ENCODE measurements around the gene MAPT. TPM values are rescaled to one million over a fixed set of nuclear protein-coding genes. Genes with fewer than 3 reads are reported as not detected.
"Not testable (repeated sequence)": the region's sequence is repeated elsewhere in the genome, so short reads cannot be mapped to it uniquely, and the experiment has no call there.

MAPT gene
- total and polyA plus RNA-seq, 2 experiments from 2014 or later: 0.37 to 0.71 TPM

GRCh38 chr17:45935710-45936509 lies 41.6 kb downstream of the MAPT start:
- no peak overlapping the region for H2AFZ ChIP-seq
- H3K9me3 ChIP-seq (ENCODE audit: low read depth): no peaks in the 10 kb centered on the region
- WGBS (ENCODE audit: low lambda C conversion rate, missing lambda C conversion rate): 87% methylated on average over 10 of the region's 10 CpGs

GRCh38 chr17:45936610-45937009 lies 42.3 kb downstream of the MAPT start:
- Histone ChIP-seq H3K27ac (no peak overlapping the region), H4K20me1 (ENCODE audit: insufficient read depth, poor library complexity, severe bottlenecking) (no peaks in the 10 kb centered on the region), H3K4me1 (ENCODE audit: insufficient read depth) (no peaks in the 10 kb centered on the region), H3K9me3 (ENCODE audit: low read depth) (no peaks in the 10 kb centered on the region), H2AFZ (no peak overlapping the region), H3K9me2 (replicated peaks; ENCODE audit: insufficient read depth) (no peaks in the 10 kb centered on the region), H3K4me3 (no peak overlapping the region), H3K36me3 (replicated peaks; ENCODE audit: insufficient read depth, low read depth) (no peaks in the 10 kb centered on the region), H3K4me2 (no peak overlapping the region), H3K27me3 (peaks cover 17% of the 10 kb centered on the region), H3K79me2 (no peaks in the 10 kb centered on the region)
- TF ChIP-seq CTCF (IDR thresholded peaks at IDR 0.05; ENCODE audit: poor library complexity): no peak
- TF ChIP-seq EZH2 (IDR thresholded peaks at IDR 0.05; ENCODE audit: borderline replicate concordance): no peak
- no peak for TF ChIP-seq EZH2phosphoT487 (IDR thresholded peaks at IDR 0.05; ENCODE audit: low read depth, severe bottlenecking, unreplicated experiment)
- no peak for DNase-seq (ENCODE audit: low spot score)
- 79% methylated on average over 4 of the region's 4 CpGs for WGBS (ENCODE audit: low lambda C conversion rate, missing lambda C conversion rate)

More at GRCh38 chr17:45935710-45936509, 41.6 kb downstream of the MAPT start:
- H3K4me1 ChIP-seq (ENCODE audit: insufficient read depth): no peaks in the 10 kb centered on the region
- H3K4me3 ChIP-seq: no peak overlapping the region
- H3K27me3 ChIP-seq: peaks cover 17% of the 10 kb centered on the region
- TF ChIP-seq CTCF (IDR thresholded peaks at IDR 0.05; ENCODE audit: poor library complexity) (no peak), EZH2 (IDR thresholded peaks at IDR 0.05; ENCODE audit: borderline replicate concordance) (no peak), EZH2phosphoT487 (IDR thresholded peaks at IDR 0.05; ENCODE audit: low read depth, severe bottlenecking, unreplicated experiment) (no peak)
- no peaks in the 10 kb centered on the region for H4K20me1 ChIP-seq (ENCODE audit: insufficient read depth, poor library complexity, severe bottlenecking)
- H3K4me2 ChIP-seq: no peak overlapping the region
- no peak for DNase-seq (ENCODE audit: low spot score)
- no peaks in the 10 kb centered on the region for H3K9me2 ChIP-seq (replicated peaks; ENCODE audit: insufficient read depth)
- no peak overlapping the region for H3K27ac ChIP-seq
- no peaks in the 10 kb centered on the region for H3K79me2 ChIP-seq
- H3K36me3 ChIP-seq (replicated peaks; ENCODE audit: insufficient read depth, low read depth): no peaks in the 10 kb centered on the region

- H3K4me1 ChIP-seq (ENCODE audit: insufficient read depth); H3K4me3 ChIP-seq; DNase-seq (ENCODE audit: low spot score); H3K4me2 ChIP-seq; H2AFZ ChIP-seq; H4K20me1 ChIP-seq (ENCODE audit: insufficient read depth, poor library complexity, severe bottlenecking); H3K27ac ChIP-seq; H3K79me2 ChIP-seq; H3K9me2 ChIP-seq (replicated peaks; ENCODE audit: insufficient read depth); H3K9me3 ChIP-seq (ENCODE audit: low read depth); H3K36me3 ChIP-seq (replicated peaks; ENCODE audit: insufficient read depth, low read depth): not testable (repeated sequence)
- peaks cover 22% of the 10 kb centered on the region for H3K27me3 ChIP-seq
Observed at GRCh38 chr17:45937186-45937585, 42.8 kb downstream of the MAPT start.

- Histone ChIP-seq H4K20me1 (ENCODE audit: insufficient read depth, poor library complexity, severe bottlenecking) (no peaks in the 10 kb centered on the region), H3K79me2 (no peaks in the 10 kb centered on the region), H3K27me3 (peaks cover 26% of the 10 kb centered on the region), H2AFZ (no peak overlapping the region), H3K9me3 (ENCODE audit: low read depth) (no peaks in the 10 kb centered on the region), H3K27ac (no peak overlapping the region), H3K4me2 (no peak overlapping the region), H3K36me3 (replicated peaks; ENCODE audit: insufficient read depth, low read depth) (no peaks in the 10 kb centered on the region), H3K9me2 (replicated peaks; ENCODE audit: insufficient read depth) (no peaks in the 10 kb centered on the region), H3K4me3 (no peak overlapping the region), H3K4me1 (ENCODE audit: insufficient read depth) (no peaks in the 10 kb centered on the region)
- 32% methylated on average over 5 of the region's 5 CpGs for WGBS (ENCODE audit: low lambda C conversion rate, missing lambda C conversion rate)
- TF ChIP-seq CTCF (IDR thresholded peaks at IDR 0.05; ENCODE audit: poor library complexity) (no peak), EZH2phosphoT487 (IDR thresholded peaks at IDR 0.05; ENCODE audit: low read depth, severe bottlenecking, unreplicated experiment) (no peak), EZH2 (IDR thresholded peaks at IDR 0.05; ENCODE audit: borderline replicate concordance) (no peak)
- no peak for DNase-seq (ENCODE audit: low spot score)
Observed at GRCh38 chr17:45939395-45939794, 45.0 kb downstream of the MAPT start.
